ENCODE data around the gene SORCS2. TPM values are rescaled to one million over a fixed set of nuclear protein-coding genes. Genes with fewer than 3 reads are reported as not detected.

SORCS2 gene
- total RNA-seq, 1 experiment from 2014 or later = 4.1 TPM

DNA sequence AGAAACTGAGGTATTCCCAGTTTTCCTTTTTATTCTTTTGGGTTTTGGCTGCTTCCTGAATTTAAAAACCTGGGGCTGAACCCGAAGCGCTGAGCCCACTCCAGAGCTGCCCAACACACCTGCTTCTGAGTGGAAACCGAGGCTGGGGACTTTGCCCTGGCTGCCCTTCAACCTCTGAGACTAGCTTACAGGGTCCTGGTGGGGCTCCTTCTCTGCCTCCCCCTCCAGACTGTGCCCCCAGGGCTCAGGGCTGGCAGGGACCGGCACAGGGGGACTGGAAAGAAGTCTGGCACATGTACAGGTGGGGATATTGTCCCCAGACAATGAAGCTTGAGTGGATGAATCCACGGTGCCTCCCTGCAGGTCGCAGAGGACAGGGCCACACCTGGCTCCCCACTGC is 482.8 kb downstream of the SORCS2 start:
- CTCF ChIA-PET = no interaction called here
- no peaks in the 10 kb centered on the region for H3K27me3 ChIP-seq (ENCODE audit: low read length)
- TF ChIP-seq, protein P1, sequence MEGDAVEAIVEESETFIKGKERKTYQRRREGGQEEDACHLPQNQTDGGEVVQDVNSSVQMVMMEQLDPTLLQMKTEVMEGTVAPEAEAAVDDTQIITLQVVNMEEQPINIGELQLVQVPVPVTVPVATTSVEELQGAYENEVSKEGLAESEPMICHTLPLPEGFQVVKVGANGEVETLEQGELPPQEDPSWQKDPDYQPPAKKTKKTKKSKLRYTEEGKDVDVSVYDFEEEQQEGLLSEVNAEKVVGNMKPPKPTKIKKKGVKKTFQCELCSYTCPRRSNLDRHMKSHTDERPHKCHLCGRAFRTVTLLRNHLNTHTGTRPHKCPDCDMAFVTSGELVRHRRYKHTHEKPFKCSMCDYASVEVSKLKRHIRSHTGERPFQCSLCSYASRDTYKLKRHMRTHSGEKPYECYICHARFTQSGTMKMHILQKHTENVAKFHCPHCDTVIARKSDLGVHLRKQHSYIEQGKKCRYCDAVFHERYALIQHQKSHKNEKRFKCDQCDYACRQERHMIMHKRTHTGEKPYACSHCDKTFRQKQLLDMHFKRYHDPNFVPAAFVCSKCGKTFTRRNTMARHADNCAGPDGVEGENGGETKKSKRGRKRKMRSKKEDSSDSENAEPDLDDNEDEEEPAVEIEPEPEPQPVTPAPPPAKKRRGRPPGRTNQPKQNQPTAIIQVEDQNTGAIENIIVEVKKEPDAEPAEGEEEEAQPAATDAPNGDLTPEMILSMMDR (conservative IDR thresholded peaks at IDR 0.05; ENCODE audit: low read depth, low read length) = no peak
- TF ChIP-seq EZH2phosphoT487 (IDR thresholded peaks at IDR 0.05; ENCODE audit: borderline replicate concordance, low read length) (no peak), EZH2 (IDR thresholded peaks at IDR 0.05; ENCODE audit: low read length, unreplicated experiment) (no peak)
- no peaks in the 10 kb centered on the region for H3F3A ChIP-seq (ENCODE audit: low read length, unreplicated experiment)
- H3K9me3 ChIP-seq (ENCODE audit: low read length) = no peaks in the 10 kb centered on the region
- BruUV-seq (replicated peaks) = no TSS peak
- H3K4me3 ChIP-seq (ENCODE audit: low read length) = no peak overlapping the region
- no peaks in the 10 kb centered on the region for H3K36me3 ChIP-seq (ENCODE audit: low read depth, low read length)
- no peak overlapping the region for H3K4me2 ChIP-seq (ENCODE audit: low read length)
- POLR2A ChIA-PET (ENCODE audit: unreplicated experiment) = no interaction called here
- no peak for ATAC-seq
- DNase-seq = no peak
- H3K27ac ChIP-seq (ENCODE audit: low read length) = no peak overlapping the region
- no peaks in the 10 kb centered on the region for H3K4me1 ChIP-seq (ENCODE audit: insufficient read depth, low read length)
- no peaks in the 10 kb centered on the region for H3K9me2 ChIP-seq (replicated peaks; ENCODE audit: low read length)
- no peak overlapping the region for H3K9ac ChIP-seq (ENCODE audit: low read length)
- no peaks in the 10 kb centered on the region for H4K20me1 ChIP-seq (ENCODE audit: low read length)
- no peaks in the 10 kb centered on the region for H3K79me2 ChIP-seq (ENCODE audit: low read length)
- no peak overlapping the region for H2AFZ ChIP-seq (ENCODE audit: low read length)
- intact Hi-C loops (cut with micrococcal nuclease) = no loop called here

DNA sequence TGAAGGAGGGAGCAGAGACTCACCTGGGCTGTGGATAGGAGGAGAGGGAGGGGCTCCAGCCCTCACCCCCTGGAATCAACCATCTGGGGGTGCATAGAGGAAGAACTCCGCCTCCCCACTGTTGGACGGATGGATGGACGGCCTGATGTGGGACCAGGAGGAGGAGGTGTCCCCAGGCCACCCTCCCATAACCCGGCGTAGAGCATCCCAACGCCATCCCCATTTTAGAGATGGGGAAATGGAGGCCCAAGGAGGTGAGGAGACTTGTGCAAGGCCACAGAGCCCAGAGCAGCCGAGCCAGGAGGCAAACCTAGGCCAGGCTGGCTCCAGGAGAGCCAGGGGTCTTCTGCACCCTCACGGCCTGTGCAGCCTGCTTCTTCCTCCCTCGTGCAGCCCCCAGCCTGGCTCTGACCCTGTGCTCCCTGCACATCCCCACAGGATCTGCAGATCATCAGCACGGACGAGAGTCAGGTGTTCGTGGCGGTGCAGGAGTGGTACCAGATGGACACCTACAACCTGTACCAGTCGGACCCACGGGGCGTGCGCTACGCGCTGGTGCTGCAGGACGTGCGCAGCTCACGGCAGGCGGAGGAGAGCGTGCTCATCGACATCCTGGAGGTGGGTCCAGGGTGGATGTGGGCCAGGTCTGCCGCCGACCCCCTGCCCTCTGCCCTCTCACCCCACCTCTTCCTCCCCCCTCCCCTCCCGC is 483.4 kb downstream of the SORCS2 start:
- Histone ChIP-seq H3K36me3 (ENCODE audit: low read depth, low read length) (no peaks in the 10 kb centered on the region), H3K79me2 (ENCODE audit: low read length) (no peaks in the 10 kb centered on the region), H3K4me1 (ENCODE audit: insufficient read depth, low read length) (no peaks in the 10 kb centered on the region), H3K9ac (ENCODE audit: low read length) (no peak overlapping the region), H3F3A (ENCODE audit: low read length, unreplicated experiment) (no peaks in the 10 kb centered on the region), H4K20me1 (ENCODE audit: low read length) (no peaks in the 10 kb centered on the region), H2AFZ (ENCODE audit: low read length) (no peak overlapping the region), H3K27ac (ENCODE audit: low read length) (no peak overlapping the region), H3K9me2 (replicated peaks; ENCODE audit: low read length) (no peaks in the 10 kb centered on the region), H3K9me3 (ENCODE audit: low read length) (no peaks in the 10 kb centered on the region), H3K4me3 (ENCODE audit: low read length) (no peak overlapping the region), H3K4me2 (ENCODE audit: low read length) (no peak overlapping the region), H3K27me3 (ENCODE audit: low read length) (no peaks in the 10 kb centered on the region)
- ChIA-PET POLR2A (ENCODE audit: unreplicated experiment) (no interaction called here), CTCF (no interaction called here)
- ATAC-seq (no peak), DNase-seq (no peak)
- TF ChIP-seq EZH2 (IDR thresholded peaks at IDR 0.05; ENCODE audit: low read length, unreplicated experiment) = no peak
- TF ChIP-seq, protein P1 (conservative IDR thresholded peaks at IDR 0.05; ENCODE audit: low read depth, low read length) = no peak
- intact Hi-C loops (cut with micrococcal nuclease) = no loop called here
- BruUV-seq (replicated peaks) = no TSS peak

DNA sequence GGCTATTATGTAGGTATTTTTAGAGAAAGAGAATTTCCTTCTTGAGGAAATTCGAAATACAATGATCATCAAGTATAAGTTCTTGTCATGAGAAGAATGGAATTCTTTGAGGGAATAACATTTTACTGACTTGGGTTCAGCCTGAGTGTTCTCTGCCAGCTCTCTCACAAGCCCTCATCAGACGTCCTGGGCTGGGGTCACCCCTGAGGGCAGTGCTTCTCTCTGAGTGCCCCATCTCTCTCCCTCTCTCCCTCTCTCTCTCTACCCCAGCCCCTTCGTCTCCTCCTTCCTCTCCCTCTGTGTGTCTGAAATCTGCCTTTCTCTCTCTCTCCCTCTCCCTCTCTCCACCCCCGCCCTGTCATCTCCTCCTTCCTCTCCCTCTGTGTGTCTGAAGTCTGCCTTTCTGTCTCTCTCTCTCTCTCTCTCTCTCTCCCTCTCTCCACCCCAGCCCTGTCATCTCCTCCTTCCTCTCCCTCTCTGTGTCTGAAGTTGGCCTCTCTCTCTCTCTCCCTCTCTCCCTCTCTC is 484.1 kb downstream of the SORCS2 start:
- no peak for ATAC-seq
- Histone ChIP-seq H3K36me3 (ENCODE audit: low read depth, low read length) (no peaks in the 10 kb centered on the region), H3K9me2 (replicated peaks; ENCODE audit: low read length) (no peaks in the 10 kb centered on the region), H3K9me3 (ENCODE audit: low read length) (no peaks in the 10 kb centered on the region), H3K4me2 (ENCODE audit: low read length) (no peak overlapping the region), H3K79me2 (ENCODE audit: low read length) (no peaks in the 10 kb centered on the region), H4K20me1 (ENCODE audit: low read length) (no peaks in the 10 kb centered on the region), H3K9ac (ENCODE audit: low read length) (no peak overlapping the region), H3K4me1 (ENCODE audit: insufficient read depth, low read length) (no peaks in the 10 kb centered on the region), H2AFZ (ENCODE audit: low read length) (no peak overlapping the region), H3F3A (ENCODE audit: low read length, unreplicated experiment) (no peaks in the 10 kb centered on the region), H3K4me3 (ENCODE audit: low read length) (no peak overlapping the region), H3K27me3 (ENCODE audit: low read length) (no peaks in the 10 kb centered on the region), H3K27ac (ENCODE audit: low read length) (no peak overlapping the region)
- no peak for DNase-seq
- POLR2A ChIA-PET (ENCODE audit: unreplicated experiment) = no interaction called here
- CTCF ChIA-PET = no interaction called here
- no peak for TF ChIP-seq EZH2 (IDR thresholded peaks at IDR 0.05; ENCODE audit: low read length, unreplicated experiment)
- no TSS peak for BruUV-seq (replicated peaks)
- intact Hi-C loops (cut with micrococcal nuclease) = no loop called here

All from PC-3 (cell line).